NCI-H2227 (cell line): Measurements from ENCODE around the gene DDX56.
"Not testable (repeated sequence)": the region's sequence is repeated elsewhere in the genome, so short reads cannot be mapped to it uniquely, and the experiment has no call there.

ENCODE experiments used
- DNase-seq: peaks from one replicate; lab custom pipeline; 2025; ENCODE audit not compliant: unreplicated experiment; lab: John Stamatoyannopoulos, UW

Gene DDX56

GRCh38 chr7:44599222-44599621 lies 25.5 kb upstream of the DDX56 start:
- DNase-seq: no peak

- not testable (repeated sequence) for DNase-seq
Observed at GRCh38 chr7:44597181-44597580, 23.5 kb upstream of the DDX56 start.

GRCh38 chr7:44595934-44596635 lies 22.4 kb upstream of the DDX56 start:
- no peak for DNase-seq

GRCh38 chr7:44590910-44591309 lies 17.2 kb upstream of the DDX56 start:
- DNase-seq: no peak

GRCh38 chr7:44587843-44588711 lies 14.4 kb upstream of the DDX56 start:
- no peak for DNase-seq

GRCh38 chr7:44583146-44583865 lies 9.6 kb upstream of the DDX56 start:
- no peak for DNase-seq

- peak; percentile 98 for DNase-seq
Observed at GRCh38 chr7:44581879-44582603, 8.3 kb upstream of the DDX56 start, which contains the start of gene TMED4. Gene TMED4, minus strand, starts transcription at chr7:44582231. Its CDS starts 25 bp downstream, at chr7:44582206.

GRCh38 chr7:44580945-44581878 lies 7.5 kb upstream of the DDX56 start:
- DNase-seq: no peak

GRCh38 chr7:44576228-44576627 lies 2.5 kb upstream of the DDX56 start:
- DNase-seq: no peak

GRCh38 chr7:44575054-44575453 lies 1.3 kb upstream of the DDX56 start:
- DNase-seq: no peak

GRCh38 chr7:44574287-44574872 lies 672 bp upstream of the DDX56 start:
- peak; percentile 54 for DNase-seq

- no peak for DNase-seq
Observed at GRCh38 chr7:44572771-44573170, 937 bp downstream of the DDX56 start.

- no peak for DNase-seq
Observed at GRCh38 chr7:44569959-44570358, 3.7 kb downstream of the DDX56 start.

GRCh38 chr7:44568771-44569560 lies 4.7 kb downstream of the DDX56 start:
- DNase-seq: no peak

GRCh38 chr7:44567884-44568283 lies 5.8 kb downstream of the DDX56 start:
- no peak for DNase-seq

GRCh38 chr7:44566680-44567079 lies 7.0 kb downstream of the DDX56 start:
- no peak for DNase-seq

- no peak for DNase-seq
Observed at GRCh38 chr7:44565795-44566559, 7.7 kb downstream of the DDX56 start.
